Measurements from ENCODE around the gene ACTRT2. TPM values are rescaled to one million over a fixed set of nuclear protein-coding genes. Genes with fewer than 3 reads are reported as not detected.

Gene ACTRT2
- total RNA-seq, 3 donors from 2014 or later = not detected

GRCh38 chr1:3064296-3064850 is 43.1 kb downstream of the ACTRT2 start:
- DNase-seq (no peak), ATAC-seq (no peak)
- peaks cover 25% of the 10 kb centered on the region for H3K27me3 Mint-ChIP-seq (ENCODE audit: low read depth)
- no peaks in the 10 kb centered on the region for H3K36me3 Mint-ChIP-seq (ENCODE audit: insufficient read depth)
- H3K4me3 Mint-ChIP-seq = no peak overlapping the region
- H3K4me1 Mint-ChIP-seq (ENCODE audit: low read depth) = peaks cover 3% of the 10 kb centered on the region
- no peaks in the 10 kb centered on the region for H3K9me3 Mint-ChIP-seq

- Mint-ChIP-seq H3K4me1 (ENCODE audit: low read depth) (peaks cover 3% of the 10 kb centered on the region), H3K36me3 (ENCODE audit: insufficient read depth) (no peaks in the 10 kb centered on the region), H3K27me3 (ENCODE audit: low read depth) (peaks cover 25% of the 10 kb centered on the region), H3K4me3 (no peak overlapping the region), H3K9me3 (no peaks in the 10 kb centered on the region)
- ATAC-seq (no peak), DNase-seq (no peak)
Measured at GRCh38 chr1:3064901-3065300, 43.6 kb downstream of the ACTRT2 start.

GRCh38 chr1:3065396-3065795 is 44.1 kb downstream of the ACTRT2 start:
- peaks cover 3% of the 10 kb centered on the region for H3K4me1 Mint-ChIP-seq (ENCODE audit: low read depth)
- H3K9me3 Mint-ChIP-seq = no peaks in the 10 kb centered on the region
- H3K36me3 Mint-ChIP-seq (ENCODE audit: insufficient read depth) = no peaks in the 10 kb centered on the region
- ATAC-seq = no peak
- H3K4me3 Mint-ChIP-seq = no peak overlapping the region
- no peak for DNase-seq
- H3K27me3 Mint-ChIP-seq (ENCODE audit: low read depth) = peaks cover 25% of the 10 kb centered on the region

GRCh38 chr1:3065797-3066196 is 44.5 kb downstream of the ACTRT2 start:
- ATAC-seq = no peak
- Mint-ChIP-seq H3K4me3 (no peak overlapping the region), H3K36me3 (ENCODE audit: insufficient read depth) (no peaks in the 10 kb centered on the region), H3K9me3 (no peaks in the 10 kb centered on the region), H3K27me3 (ENCODE audit: low read depth) (peaks cover 25% of the 10 kb centered on the region), H3K4me1 (ENCODE audit: low read depth) (peaks cover 3% of the 10 kb centered on the region)
- no peak for DNase-seq

- DNase-seq = no peak
- Mint-ChIP-seq H3K4me1 (ENCODE audit: low read depth) (peaks cover 3% of the 10 kb centered on the region), H3K9me3 (no peaks in the 10 kb centered on the region), H3K36me3 (ENCODE audit: insufficient read depth) (no peaks in the 10 kb centered on the region), H3K4me3 (no peak overlapping the region), H3K27me3 (ENCODE audit: low read depth) (peaks cover 28% of the 10 kb centered on the region)
- ATAC-seq = no peak
Measured at GRCh38 chr1:3066250-3066711, 45.0 kb downstream of the ACTRT2 start.

- Mint-ChIP-seq H3K9me3 (no peaks in the 10 kb centered on the region), H3K4me3 (no peak overlapping the region), H3K27me3 (ENCODE audit: low read depth) (peaks cover 33% of the 10 kb centered on the region), H3K4me1 (ENCODE audit: low read depth) (peaks cover 3% of the 10 kb centered on the region), H3K36me3 (ENCODE audit: insufficient read depth) (no peaks in the 10 kb centered on the region)
- ATAC-seq = no peak
- DNase-seq = no peak
Measured at GRCh38 chr1:3066826-3067225, 45.6 kb downstream of the ACTRT2 start.

GRCh38 chr1:3067301-3067670 is 46.0 kb downstream of the ACTRT2 start:
- no peak for ATAC-seq
- no peaks in the 10 kb centered on the region for H3K9me3 Mint-ChIP-seq
- no peak overlapping the region for H3K4me3 Mint-ChIP-seq
- H3K4me1 Mint-ChIP-seq (ENCODE audit: low read depth) = peaks cover 3% of the 10 kb centered on the region
- H3K27me3 Mint-ChIP-seq (ENCODE audit: low read depth) = peaks cover 38% of the 10 kb centered on the region
- no peaks in the 10 kb centered on the region for H3K36me3 Mint-ChIP-seq (ENCODE audit: insufficient read depth)
- DNase-seq = no peak

GRCh38 chr1:3067671-3068563 is 46.6 kb downstream of the ACTRT2 start:
- peaks cover 3% of the 10 kb centered on the region for H3K4me1 Mint-ChIP-seq (ENCODE audit: low read depth)
- no peak for ATAC-seq
- peaks cover 37% of the 10 kb centered on the region for H3K27me3 Mint-ChIP-seq (ENCODE audit: low read depth)
- H3K4me3 Mint-ChIP-seq = peak overlapping the region; percentile 31
- no peak for DNase-seq
- no peaks in the 10 kb centered on the region for H3K36me3 Mint-ChIP-seq (ENCODE audit: insufficient read depth)
- no peaks in the 10 kb centered on the region for H3K9me3 Mint-ChIP-seq

GRCh38 chr1:3068564-3069431 is 47.5 kb downstream of the ACTRT2 start, which contains the start of gene PRDM16:
TSS of gene PRDM16 (plus strand) at chr1:3069203. CDS start at chr1:3069260, 57 bp downstream.
- ATAC-seq = no peak
- Mint-ChIP-seq H3K27me3 (ENCODE audit: low read depth) (peaks cover 37% of the 10 kb centered on the region), H3K36me3 (ENCODE audit: insufficient read depth) (no peaks in the 10 kb centered on the region)

GRCh38 chr1:3069491-3070308 is 48.4 kb downstream of the ACTRT2 start:
- DNase-seq (no peak), ATAC-seq (peak; percentile 15 to 36)
- H3K27me3 Mint-ChIP-seq (ENCODE audit: low read depth) = peaks cover 41% of the 10 kb centered on the region
- no peaks in the 10 kb centered on the region for H3K9me3 Mint-ChIP-seq
- H3K4me1 Mint-ChIP-seq (ENCODE audit: low read depth) = peaks cover 3% of the 10 kb centered on the region
- peak overlapping the region; percentile 51 for H3K4me3 Mint-ChIP-seq
- no peaks in the 10 kb centered on the region for H3K36me3 Mint-ChIP-seq (ENCODE audit: insufficient read depth)

More at GRCh38 chr1:3068564-3069431, 47.5 kb downstream of the ACTRT2 start, which contains the start of gene PRDM16:
- no peak for DNase-seq
- Mint-ChIP-seq H3K4me3 (peak within 1 kb of the TSS; percentile 81), H3K9me3 (no peaks in the 10 kb centered on the region), H3K4me1 (ENCODE audit: low read depth) (peaks cover 3% of the 10 kb centered on the region)

- DNase-seq (no peak), ATAC-seq (peak in 1 of 2 donors; percentile 9)
- Mint-ChIP-seq H3K4me3 (no peak overlapping the region), H3K9me3 (no peaks in the 10 kb centered on the region), H3K4me1 (ENCODE audit: low read depth) (peaks cover 3% of the 10 kb centered on the region), H3K36me3 (ENCODE audit: insufficient read depth) (no peaks in the 10 kb centered on the region), H3K27me3 (ENCODE audit: low read depth) (peaks cover 39% of the 10 kb centered on the region)
Measured at GRCh38 chr1:3070309-3070643, 49.0 kb downstream of the ACTRT2 start.

GRCh38 chr1:3070644-3071564 is 49.6 kb downstream of the ACTRT2 start:
- no peaks in the 10 kb centered on the region for H3K36me3 Mint-ChIP-seq (ENCODE audit: insufficient read depth)
- H3K4me1 Mint-ChIP-seq (ENCODE audit: low read depth) = peaks cover 3% of the 10 kb centered on the region
- H3K27me3 Mint-ChIP-seq (ENCODE audit: low read depth) = peaks cover 37% of the 10 kb centered on the region
- no peaks in the 10 kb centered on the region for H3K9me3 Mint-ChIP-seq
- no peak for DNase-seq
- peak overlapping the region; percentile 33 for H3K4me3 Mint-ChIP-seq
- peak in 1 of 2 donors; percentile 20 for ATAC-seq

Measured in activated T-cell treated with anti-CD3 and anti-CD28 coated beads, Interleukin-2, amount 50 U/mL, for 4 hours (primary cell).